Ecto neural progenitor cell (in vitro differentiated cells): ENCODE measurements around the gene IRGC.

Experiments used
- DNase-seq: peaks from one replicate; pipeline ENCODE4 v3.0.0-alpha.2; 2018; ENCODE audit warnings: low spot score

The IRGC gene

DNA sequence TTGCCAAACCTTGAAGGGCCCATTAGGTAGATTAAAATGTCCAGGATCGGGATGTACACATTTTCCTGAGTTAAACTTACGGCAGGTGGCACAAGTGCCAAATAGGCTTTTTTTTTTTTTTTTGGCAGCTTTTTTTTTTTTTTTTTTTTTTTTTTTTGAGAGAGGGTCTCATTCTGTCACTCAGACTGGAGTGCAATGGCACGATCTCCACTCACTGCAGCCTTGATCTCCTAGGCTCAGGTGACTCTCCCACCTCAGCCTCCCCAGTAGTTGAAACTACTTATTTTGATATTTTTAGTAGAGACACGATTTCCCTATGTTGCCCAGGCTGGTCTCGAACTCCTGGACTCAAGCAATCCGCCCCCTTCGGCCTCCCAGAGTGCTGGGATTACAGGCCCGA lies 9.0 kb downstream of the IRGC start:
- no peak for DNase-seq

DNA sequence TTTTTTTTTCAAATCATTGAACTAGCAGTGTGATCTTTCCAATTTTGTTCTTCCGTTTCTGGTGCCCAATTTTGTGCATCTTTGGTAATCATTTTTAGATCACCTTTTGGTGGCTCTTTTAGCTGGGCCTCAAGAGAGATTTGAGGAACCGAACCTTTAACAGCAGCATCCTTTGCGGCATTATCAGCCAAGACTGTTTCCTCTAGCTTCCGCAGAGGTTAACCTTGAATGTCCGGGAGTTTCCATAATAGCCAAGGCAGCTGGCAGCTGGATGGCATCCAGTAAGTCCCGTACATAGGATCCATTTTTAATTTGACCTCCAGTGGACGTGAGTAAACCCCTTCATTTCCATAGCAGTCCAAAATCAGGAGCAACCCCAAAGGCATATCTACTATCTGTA lies 9.6 kb downstream of the IRGC start:
- no peak for DNase-seq

DNA sequence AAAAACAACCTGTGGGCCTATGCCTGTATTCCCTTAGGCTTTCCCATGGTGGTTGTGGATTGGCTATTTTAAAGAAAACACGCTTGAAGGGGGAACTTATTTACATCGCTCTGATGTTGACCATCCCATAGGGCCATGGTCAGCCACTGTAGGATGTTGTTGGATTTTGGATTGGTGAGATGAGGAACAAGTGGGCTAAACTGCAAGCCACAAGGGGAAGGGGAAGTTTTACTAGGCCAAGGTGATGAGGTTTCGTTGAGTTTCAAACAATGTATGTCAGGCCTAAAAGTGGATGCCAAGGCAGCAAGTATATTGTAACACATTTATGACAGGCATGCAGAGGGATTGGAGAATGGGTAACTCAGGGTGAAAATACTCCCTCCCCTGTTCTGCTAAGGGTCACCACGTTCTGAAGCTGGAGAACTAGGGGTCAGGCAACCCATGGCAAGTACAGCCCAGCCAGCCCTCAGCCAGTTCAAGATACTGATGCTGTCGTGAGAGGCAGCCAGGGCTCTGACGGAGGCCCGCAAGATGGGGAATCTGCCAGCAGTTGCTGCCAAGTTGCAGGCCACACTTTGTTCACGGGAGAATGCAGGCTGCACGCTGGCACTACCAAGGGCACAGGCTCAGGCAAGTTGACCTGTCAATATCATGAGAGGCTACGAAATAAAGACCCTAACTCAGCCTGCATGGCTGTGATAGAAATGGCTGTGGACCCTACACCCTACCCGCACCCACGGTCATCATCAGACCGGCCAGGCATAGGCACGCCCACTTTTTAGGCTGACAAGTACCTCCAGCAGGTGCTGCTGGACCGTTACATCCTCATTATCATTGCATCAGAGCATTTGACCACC lies 11.1 kb downstream of the IRGC start:
- no peak for DNase-seq

DNA sequence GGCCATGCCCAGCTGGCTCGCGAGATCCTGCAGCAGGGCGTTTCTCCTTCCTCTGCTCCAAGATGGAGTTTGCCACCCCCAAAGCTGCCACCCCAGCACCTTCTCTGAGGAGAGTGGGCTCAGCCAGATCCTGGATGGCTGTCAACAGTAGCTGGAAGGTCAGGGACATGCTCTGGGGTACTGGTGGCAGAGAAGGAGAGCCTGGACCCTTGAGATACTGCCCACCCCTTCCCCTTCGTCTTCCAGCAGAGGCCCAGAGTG lies 11.6 kb downstream of the IRGC start:
- DNase-seq = no peak

DNA sequence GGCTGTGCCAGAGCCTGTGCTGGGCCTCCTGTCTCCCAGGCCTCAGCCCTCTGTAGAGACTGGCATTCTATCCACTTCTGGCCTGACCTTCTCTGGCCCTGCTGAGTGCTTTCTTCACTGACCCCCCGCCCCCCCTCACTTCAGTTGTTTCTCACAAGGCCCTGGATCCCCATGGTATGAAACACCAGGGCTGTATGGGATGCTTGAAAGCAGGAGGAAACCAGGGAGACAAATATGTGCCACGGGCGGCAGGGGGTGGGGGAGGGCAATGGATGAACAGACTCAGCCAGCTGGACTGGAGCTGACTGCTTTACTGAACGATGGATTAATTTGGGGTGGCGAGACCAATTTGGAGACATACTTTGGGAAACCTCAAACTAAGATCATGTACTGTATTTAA lies 14.0 kb downstream of the IRGC start:
- DNase-seq = no peak

DNA sequence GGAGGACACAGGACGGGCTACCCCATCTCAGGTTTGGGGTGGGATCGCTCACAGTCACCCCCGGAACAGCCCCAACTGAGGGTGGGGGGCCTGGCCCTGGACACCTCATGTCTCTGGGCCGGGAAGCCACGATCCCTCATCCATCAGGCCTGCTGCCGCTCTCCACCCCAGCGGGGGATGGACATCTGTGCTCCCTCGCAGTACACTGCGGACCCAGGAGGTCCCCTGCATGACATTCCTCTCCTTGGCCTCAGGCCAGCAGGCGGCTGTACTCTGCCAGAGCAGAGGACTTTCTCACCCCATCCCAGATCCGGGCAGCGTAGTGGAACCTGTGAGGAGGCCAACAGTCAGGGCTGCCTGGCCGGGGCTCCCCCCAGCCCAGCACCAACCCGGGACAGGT lies 15.5 kb downstream of the IRGC start:
- DNase-seq = no peak

DNA sequence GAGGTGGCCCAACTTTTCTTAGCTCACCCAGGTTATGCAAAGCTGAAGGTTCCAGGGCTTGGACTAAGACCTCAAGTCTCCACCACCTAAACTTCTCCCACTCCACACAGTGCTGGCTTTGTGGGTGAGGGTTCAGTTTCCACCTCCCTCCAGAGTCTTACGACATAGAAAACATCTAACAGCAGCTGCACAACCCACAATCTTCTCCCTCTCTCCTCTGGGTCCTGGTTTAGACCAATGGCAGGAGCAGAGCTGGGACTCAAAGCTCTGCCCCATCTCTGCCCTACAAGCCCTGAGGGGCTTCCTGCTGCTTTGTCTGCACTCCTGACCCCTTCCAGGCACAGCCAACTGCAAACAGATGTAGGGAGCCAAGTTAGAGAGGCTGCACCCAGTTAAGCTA lies 16.0 kb downstream of the IRGC start:
- no peak for DNase-seq

DNA sequence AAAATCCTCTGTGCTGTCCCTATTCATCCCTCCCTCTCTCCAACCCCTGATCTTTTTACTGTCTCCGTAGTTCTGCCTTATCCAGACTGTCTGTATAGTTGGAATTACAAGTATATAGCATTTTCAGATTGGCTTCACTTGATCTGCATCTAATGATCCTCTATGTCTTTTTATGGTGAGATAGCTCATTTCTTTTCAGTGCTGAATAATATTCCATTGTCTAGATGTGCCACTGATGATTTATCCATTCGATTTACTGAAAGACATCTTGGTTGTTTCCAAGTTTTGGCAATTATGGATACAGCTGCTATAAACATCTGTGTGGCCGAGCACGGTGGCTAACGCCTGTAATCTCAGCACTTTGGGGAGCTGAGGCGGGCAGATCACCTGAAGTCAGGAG lies 19.1 kb downstream of the IRGC start:
- DNase-seq = no peak

DNA sequence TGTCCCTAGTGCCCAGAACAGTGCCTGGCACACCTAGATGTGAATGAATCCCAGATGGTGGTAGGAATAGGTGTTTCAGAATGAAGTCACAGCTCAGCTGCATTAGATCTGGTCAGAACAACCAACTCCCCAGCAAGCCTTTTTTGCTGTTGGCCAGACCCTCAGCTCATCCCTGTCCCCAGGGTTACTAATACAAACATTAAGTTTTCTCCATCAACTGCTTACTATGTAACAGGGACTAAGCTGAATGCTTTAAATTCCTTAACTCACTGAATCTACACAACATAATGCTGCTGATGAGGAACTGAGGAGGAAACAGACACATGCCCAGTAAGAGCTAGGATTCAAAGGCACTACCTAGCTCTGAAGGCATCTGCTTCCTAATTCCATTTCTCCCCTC lies 20.1 kb downstream of the IRGC start:
- no peak for DNase-seq

DNA sequence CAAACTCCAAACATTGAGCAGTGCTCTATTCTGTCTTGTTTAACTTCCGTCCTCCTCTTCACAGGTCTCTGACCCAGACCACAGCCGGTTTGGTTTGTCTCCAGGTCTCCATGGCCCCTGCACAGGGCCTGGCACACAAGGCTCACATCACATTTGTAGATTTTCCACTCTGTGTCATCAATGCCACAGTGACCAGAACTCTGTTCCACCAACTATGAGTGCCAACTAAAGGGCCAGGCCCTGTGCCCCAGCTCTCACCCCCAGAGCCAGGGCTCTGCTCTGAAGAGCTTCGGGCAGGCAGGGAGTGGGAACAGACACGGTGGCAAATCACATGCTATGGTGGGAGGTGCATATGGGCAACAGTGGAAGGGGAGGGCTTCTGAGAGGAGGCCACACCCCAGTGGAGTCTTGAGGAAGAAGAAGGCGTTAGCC lies 22.9 kb downstream of the IRGC start:
- no peak for DNase-seq

DNA sequence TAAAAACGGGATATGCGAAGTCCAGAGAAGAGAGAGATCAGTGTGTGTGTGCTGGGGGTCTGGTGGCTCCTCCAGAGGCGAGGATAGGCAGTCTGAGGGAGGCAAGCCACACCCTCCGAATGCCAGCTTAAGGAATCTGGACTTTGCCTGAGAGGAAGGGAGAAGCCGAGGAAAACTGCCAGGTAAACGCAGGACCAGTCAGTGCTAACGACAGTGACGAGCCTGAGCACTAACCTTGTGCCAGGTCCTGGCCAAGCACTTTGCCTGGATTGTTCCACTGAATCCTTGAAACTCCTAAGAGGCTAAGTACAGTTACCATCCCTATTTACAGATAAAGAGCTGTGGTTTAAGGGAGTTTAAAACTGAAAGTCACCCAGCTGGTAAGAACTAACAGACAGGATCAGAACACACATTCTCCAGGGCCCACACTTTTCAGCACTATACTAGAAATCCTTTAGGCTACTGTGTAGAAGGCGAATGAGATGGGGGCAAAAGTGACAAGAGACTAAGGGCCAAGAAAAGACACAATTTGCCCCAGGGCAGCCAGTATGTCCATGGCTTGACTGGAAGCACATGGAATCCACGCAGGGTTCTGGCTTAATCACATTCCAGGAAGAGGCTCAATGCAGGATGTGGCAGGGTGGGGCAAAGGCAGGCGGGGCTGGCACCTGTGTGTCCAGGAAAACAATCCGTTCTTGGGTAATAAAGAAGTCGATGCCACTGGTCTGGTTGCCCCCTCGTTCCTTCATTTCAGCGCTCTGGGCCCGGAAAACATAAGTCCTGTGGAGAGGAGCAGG lies 23.8 kb downstream of the IRGC start:
- DNase-seq = no peak

DNA sequence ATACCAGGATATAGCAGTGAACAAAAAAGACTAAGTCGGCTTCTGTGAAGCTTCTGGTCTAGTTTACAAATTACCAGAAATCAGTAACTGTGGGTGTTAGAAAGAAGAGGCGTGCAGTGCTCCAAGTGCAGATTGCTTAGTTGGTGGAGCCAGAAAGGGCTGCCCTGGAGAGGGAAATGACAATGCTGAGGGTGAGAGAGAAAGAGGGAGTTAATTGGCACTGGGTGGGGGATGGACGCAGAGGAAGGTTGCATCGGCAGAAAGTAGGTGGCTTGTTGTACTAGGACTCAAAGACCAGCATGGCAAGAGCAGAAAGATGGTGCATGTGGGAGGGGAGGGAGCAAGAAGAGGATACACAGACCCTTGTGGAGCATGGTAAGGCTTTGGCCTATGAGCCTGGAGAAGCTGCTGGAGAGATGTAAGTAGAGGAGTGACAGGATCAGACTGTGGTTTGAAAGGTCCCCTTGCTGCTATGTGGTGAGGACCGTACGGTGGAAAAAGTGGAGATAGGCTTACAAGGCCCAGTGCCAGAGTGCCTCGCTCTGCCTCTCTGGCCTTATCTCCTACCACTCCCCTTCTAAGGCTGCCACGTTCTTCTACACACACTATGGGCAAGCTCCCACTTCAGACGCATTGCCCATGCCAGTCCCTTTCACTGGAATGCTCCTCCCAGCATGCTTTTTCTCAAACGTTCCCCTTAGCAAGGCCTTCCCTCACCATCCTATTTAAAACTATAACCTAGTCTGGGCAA lies 25.4 kb downstream of the IRGC start:
- DNase-seq = no peak

DNA sequence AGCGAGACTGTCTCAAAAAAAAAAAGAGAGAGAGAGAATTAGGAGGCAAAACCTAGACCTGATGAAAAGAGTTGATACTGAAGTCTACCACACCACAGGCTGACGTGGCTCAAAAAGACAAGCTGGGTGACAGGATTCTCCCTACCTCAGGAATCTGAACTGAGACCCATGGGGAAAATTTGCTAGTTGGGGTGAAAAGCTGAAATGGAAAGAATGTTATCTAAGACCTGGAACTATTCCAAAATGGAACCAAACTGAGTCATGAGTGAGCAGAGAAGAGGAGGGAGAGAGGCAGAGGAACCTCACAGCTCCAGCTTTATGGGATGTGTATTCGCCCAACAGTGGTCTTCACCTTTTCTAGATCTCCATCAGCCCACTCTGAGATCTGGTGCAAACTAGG lies 27.2 kb downstream of the IRGC start:
- DNase-seq = no peak

DNA sequence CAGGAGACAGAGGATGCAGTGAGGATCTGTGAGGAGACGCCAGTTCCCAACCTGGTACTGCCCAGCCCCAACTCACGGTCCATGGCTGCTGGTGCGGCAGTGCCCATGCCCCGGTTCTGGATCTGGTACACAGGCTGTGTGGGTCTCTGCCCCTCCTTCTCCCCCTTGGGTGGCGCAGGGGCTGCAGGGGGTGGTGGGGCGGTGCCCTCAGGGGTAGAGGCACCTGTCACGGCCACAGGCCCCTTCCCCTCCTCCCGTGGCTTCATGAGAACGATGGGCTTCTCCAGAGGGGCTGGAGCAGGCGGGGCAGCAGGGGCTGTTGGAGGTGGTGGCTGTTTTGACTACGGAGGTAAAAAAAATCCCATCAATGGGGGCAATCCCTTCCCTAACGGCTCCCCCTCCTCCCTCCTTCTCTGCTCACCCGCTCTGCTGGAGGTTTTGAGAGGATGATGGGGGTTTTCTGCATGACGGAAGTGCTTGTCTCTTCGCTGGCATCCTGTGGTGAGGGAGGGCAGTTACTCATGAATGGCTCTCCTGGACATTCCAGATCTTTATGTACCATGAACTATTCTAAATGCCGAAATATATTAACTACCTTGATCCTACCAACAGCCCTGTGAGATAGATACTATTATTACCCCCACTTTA lies 31.8 kb downstream of the IRGC start:
- DNase-seq = no peak

DNA sequence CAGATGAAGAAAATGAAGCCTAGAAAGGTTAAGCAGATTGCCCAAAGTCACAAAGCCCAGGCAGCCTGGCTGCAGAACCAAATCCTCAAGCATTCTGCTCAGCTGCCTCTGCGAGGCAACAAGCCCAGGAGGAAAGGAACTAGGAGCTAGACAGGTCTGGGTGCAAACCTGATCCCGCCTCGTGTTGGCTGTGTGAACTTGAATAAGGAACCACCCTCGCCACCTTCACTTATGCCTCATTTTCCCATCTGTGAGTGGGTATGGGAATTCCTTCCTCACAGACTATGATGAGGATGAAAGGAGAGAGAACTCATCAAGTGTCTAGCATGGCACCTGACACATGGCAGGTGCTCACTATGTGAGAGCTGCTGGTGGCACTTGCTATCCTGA lies 32.3 kb downstream of the IRGC start:
- no peak for DNase-seq

DNA sequence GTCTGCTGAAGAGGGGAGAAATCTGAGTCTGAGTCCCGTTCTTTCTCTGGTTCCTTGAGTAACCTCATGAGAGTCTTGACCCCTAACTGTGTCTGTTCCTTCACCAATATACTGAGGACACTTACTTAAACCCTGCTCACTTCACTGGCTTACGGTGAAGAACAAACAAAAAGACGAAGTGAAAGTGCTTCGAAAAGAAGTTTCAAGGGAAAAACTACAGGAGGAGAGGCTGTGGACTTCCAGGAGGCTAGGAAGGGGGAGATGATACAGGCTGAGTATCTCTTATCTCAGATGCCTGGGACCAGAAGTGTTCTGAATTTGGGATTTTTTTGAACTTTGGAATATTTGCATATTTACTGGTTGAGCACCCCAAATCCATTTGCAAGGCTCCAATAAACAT lies 32.8 kb downstream of the IRGC start:
- no peak for DNase-seq

DNA sequence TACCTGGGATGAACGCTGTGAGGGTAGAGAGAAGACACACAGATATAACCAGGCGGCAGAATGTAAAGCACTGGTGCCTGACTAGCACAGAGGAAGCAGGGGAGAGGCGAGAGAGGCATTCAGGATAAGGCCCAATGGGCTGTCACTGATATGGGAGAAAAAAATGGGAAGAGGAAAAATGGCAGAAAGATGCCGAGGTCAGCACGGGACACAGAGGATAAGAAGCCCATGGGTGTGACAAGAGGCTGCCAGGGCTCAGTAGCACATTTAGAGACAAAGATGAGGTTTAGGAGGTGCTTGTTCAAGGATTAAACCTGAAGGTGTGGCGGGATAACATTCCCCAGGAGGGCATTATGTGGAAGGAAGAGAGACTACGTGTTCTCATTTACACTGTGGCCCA lies 33.3 kb downstream of the IRGC start:
- no peak for DNase-seq

DNA sequence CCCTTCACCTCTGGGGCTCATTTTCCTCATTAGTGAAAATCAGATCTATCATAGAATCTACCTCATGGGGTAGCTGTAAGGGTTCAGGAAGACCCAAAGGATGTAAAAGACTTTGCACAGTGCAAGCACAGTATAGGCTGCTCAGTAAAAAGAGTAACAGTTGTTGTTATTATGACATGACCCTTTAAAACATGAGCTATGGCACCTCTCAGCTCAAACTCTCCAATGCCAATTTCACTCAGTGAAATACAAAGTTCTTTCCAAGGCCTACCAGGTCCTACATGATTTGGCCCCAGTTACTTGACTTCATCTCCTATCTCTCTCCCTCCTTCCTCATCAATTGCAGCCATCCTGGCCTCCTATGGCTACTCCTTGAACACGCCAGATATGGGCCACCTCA lies 34.0 kb downstream of the IRGC start:
- DNase-seq = no peak

DNA sequence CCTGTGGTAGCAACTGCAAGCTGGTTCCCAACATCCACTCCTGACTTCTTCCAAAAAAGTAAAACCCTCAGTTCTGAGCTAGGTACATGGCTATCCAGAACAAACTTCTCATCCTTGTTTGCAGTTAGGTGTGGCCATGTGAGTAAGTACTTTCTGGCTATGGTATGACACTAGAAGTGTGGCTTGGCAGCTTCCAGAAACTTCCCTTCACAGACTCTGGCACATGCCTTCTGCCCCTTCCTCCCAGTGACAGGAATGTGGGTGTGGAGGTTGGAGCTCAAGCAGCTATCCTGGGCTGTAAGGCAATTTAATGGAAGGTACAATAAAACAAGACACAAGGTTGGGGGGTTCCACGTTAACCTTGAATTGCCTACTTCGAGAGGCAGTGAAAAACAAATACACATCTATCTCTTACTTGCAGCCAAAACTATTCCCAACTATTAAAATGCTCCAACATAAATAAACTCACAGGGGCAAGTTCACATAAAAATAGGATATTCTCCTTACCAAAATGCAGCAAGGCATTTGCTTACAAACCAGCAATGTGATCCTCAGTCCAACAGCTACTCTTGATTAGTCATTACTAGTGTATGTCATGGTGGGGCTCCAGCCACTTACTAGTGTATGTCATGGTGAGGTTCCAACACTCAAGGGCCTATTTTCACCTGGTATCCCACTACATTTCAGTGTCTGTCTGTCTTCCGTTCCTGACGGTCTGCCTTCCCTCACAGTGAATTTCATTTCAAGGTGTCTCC lies 35.8 kb downstream of the IRGC start:
- DNase-seq = no peak

DNA sequence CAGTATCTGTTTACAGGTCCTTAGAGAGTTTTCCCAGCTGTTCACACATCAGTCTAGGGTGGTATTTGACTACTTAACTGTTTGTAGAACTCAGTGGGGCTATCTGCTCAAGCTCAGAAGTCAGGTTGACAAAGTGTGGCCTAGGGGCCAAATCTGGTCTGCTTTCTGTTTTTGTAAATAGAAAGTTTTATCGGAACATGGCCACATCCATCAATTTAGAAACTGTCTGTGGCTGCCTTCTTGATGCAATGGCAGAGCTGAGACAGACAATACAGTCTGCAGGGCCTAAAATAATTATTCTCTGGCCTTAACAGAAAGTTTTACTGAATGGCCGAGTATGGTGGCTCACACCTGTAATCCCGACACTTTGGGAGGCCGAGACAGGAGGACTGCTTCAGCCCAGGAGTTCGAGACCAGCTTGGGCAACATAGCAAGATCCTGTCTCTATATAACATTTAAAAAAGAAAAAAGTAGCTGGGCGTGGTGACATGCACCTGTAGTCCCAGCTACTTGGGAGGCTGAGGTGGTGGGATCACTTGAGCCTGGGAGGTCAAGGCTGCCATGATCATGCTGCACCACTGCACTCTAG lies 36.5 kb downstream of the IRGC start:
- no peak for DNase-seq

DNA sequence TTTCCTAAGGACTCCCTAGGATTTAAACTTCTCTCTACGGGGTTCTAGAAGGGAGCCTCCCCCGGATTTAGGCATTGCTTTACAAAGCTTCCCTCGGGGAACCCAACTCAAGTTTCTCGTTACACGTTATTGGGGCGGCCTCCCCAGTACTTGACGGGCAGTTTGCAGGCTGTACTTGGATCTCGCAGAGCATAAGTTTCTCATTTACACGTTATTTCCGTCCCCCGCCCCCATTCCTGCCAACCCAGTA lies 38.3 kb downstream of the IRGC start:
- DNase-seq = no peak
